Thoracic aorta (tissue), 2 donors: ENCODE data around the gene KCNJ15. TPM values are rescaled to one million over a fixed set of nuclear protein-coding genes. Genes with fewer than 3 reads are reported as not detected.

ENCODE experiments used
- ATAC-seq: fragments of 150-250 bp; one replicate; pipeline ENCODE4 v1.8.0; 2017; ENCODE audit warnings: low read depth; ENCODE audit not compliant: insufficient number of reproducible peaks, low FRiP score
- DNase-seq: peaks from one replicate; pipeline ENCODE4 v3.0.0-alpha.2; 2020; ENCODE audit warnings: low spot score
- H3K27ac ChIP-seq, 2 donors: fragments of 200-600 bp; sonication (generic); 1 replicate in 1 of 2; 2 replicates in 1 of 2; pipeline ENCODE4 v1.5.1; 2016; ENCODE audit warnings: mild to moderate bottlenecking in 2 of 2, moderate library complexity in 2 of 2
- H3K27me3 ChIP-seq: fragments of 200-600 bp; sonication (generic); replicated peaks from 2 replicates; pipeline ENCODE4 v1.6.0; 2016; ENCODE audit warnings: mild to moderate bottlenecking; ENCODE audit not compliant: insufficient read depth
- H3K36me3 ChIP-seq: fragments of 200-600 bp; sonication (generic); one replicate; pipeline ENCODE4 v1.5.1; 2016
- H3K4me1 ChIP-seq, 2 donors: fragments of 200-600 bp; sonication (generic); 1 replicate in 1 of 2; 2 replicates in 1 of 2; pipeline versions ENCODE4 v1.5.1 to v1.6.0; 2016; ENCODE audit warnings: low read depth in 2 of 2, mild to moderate bottlenecking in 1 of 2; ENCODE audit not compliant: control insufficient read depth in 1 of 2
- H3K4me3 ChIP-seq: fragments of 200-600 bp; sonication (generic); 2 replicates; pipeline ENCODE4 v1.5.1; 2016; ENCODE audit warnings: mild to moderate bottlenecking
- H3K9me3 ChIP-seq: fragments of 200-600 bp; sonication (generic); 2 replicates; pipeline ENCODE4 v1.5.1; 2016
- total RNA-seq, 2 donors: library from RNA; depleted of rRNA; stranded (reverse); fragments of >200 nt; gene quantifications; one replicate each; pipeline versions ENCODE4 v1.1.0 to v1.2.3, GENCODE V29; 2016
- TF ChIP-seq, protein P1 (sequence below): fragments of 200-600 bp; sonication (generic); IDR thresholded peaks from one replicate; pipeline ENCODE4 v1.5.1; 2019; ENCODE audit warnings: antibody characterized with exemption

Gene KCNJ15
- total RNA-seq, 2 donors from 2014 or later: 0.41 to 1.8 TPM

- H3K36me3 ChIP-seq: no peaks in the 10 kb centered on the region
- TF ChIP-seq, protein P1, sequence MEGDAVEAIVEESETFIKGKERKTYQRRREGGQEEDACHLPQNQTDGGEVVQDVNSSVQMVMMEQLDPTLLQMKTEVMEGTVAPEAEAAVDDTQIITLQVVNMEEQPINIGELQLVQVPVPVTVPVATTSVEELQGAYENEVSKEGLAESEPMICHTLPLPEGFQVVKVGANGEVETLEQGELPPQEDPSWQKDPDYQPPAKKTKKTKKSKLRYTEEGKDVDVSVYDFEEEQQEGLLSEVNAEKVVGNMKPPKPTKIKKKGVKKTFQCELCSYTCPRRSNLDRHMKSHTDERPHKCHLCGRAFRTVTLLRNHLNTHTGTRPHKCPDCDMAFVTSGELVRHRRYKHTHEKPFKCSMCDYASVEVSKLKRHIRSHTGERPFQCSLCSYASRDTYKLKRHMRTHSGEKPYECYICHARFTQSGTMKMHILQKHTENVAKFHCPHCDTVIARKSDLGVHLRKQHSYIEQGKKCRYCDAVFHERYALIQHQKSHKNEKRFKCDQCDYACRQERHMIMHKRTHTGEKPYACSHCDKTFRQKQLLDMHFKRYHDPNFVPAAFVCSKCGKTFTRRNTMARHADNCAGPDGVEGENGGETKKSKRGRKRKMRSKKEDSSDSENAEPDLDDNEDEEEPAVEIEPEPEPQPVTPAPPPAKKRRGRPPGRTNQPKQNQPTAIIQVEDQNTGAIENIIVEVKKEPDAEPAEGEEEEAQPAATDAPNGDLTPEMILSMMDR: no peak
- ATAC-seq: no peak
- peaks cover 11 to 69% of the 10 kb centered on the region in 2 donors for H3K4me1 ChIP-seq
- no peak for DNase-seq
- H3K9me3 ChIP-seq: no peaks in the 10 kb centered on the region
- H3K27ac ChIP-seq: peak overlapping the region; percentile 96 to 97
- no peak overlapping the region for H3K4me3 ChIP-seq
- no peaks in the 10 kb centered on the region for H3K27me3 ChIP-seq
Measured at GRCh38 chr21:38354231-38354630, 97.4 kb downstream of the KCNJ15 start.

- Histone ChIP-seq H3K27me3 (no peaks in the 10 kb centered on the region), H3K36me3 (no peaks in the 10 kb centered on the region), H3K9me3 (no peaks in the 10 kb centered on the region), H3K4me3 (no peak overlapping the region), H3K4me1 (peaks cover 11 to 64% of the 10 kb centered on the region in 2 donors), H3K27ac (peak overlapping the region; percentile 96 to 97)
- no peak for ATAC-seq
- TF ChIP-seq, protein P1: no peak
- no peak for DNase-seq
Measured at GRCh38 chr21:38354746-38355145, 98.0 kb downstream of the KCNJ15 start.

DNA sequence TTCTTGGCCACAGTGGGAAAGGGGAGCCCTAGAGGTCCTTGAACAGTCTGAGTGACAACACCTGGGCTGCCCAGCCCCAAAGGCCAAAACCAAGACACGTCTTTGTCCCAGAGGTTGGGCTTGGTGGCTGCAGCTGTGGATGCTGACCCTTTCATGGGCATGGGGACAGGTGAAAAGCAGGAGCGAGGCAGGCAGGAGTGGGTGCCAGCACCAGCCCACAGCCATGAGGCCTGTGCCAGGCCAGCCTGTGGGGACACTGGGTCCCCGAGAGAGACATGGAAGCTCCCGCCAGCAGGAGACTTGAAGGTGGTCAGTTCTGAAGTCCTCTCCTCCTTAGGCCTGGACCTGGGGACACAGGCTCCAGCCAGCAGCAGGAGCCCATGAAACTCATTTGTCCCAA is 98.6 kb downstream of the KCNJ15 start:
- Histone ChIP-seq H3K27me3 (no peaks in the 10 kb centered on the region), H3K4me3 (no peak overlapping the region), H3K27ac (peak overlapping the region; percentile 96 to 97), H3K36me3 (no peaks in the 10 kb centered on the region), H3K4me1 (peaks cover 11 to 57% of the 10 kb centered on the region in 2 donors), H3K9me3 (no peaks in the 10 kb centered on the region)
- ATAC-seq (no peak), DNase-seq (no peak)
- TF ChIP-seq, protein P1: no peak

GRCh38 chr21:38355992-38356781 is 99.4 kb downstream of the KCNJ15 start:
- Histone ChIP-seq H3K27me3 (no peaks in the 10 kb centered on the region), H3K36me3 (no peaks in the 10 kb centered on the region), H3K4me1 (peaks cover 11 to 49% of the 10 kb centered on the region in 2 donors), H3K9me3 (no peaks in the 10 kb centered on the region), H3K4me3 (no peak overlapping the region), H3K27ac (peak overlapping the region; percentile 96 to 97)
- TF ChIP-seq, protein P1: peak; percentile 95
- DNase-seq (no peak), ATAC-seq (peak; percentile 61)

Other genes starting within 250 kb of the KCNJ15 start
- 100 to 1,000 TPM in 1 of 2 donors, 10 to 100 TPM in 1; 40.2 to 177 TPM for gene ERG, start 241.5 kb downstream of the KCNJ15 start, total RNA-seq